Measurements from ENCODE around the gene GLI3. TPM values are rescaled to one million over a fixed set of nuclear protein-coding genes. Genes with fewer than 3 reads are reported as not detected.

Gene GLI3
- total and polyA plus RNA-seq, 10 donors: 0.17 to 9.2 (median 1.8) TPM

- no peak for TF ChIP-seq POLR2AphosphoS5 (IDR thresholded peaks at IDR 0.05)
- TF ChIP-seq CTCF (IDR thresholded peaks at IDR 0.05 in 8 of 11, conservative IDR thresholded peaks at IDR 0.05 in 3 of 11): no peak
- no peak for TF ChIP-seq POLR2A (IDR thresholded peaks at IDR 0.05)
- Histone ChIP-seq H3K36me3 (no peaks in the 10 kb centered on the region), H3K27ac (no peak overlapping the region), H3K4me3 (no peak overlapping the region), H3K9me3 (no peaks in the 10 kb centered on the region), H3K27me3 (replicated peaks in 1 of 7) (no peaks in the 10 kb centered on the region), H3K4me1 (no peaks in the 10 kb centered on the region)
- no peak for DNase-seq
- 75 to 86% (median 82%) methylated on average over 1 of the region's 1 CpG for WGBS, 5 donors
- intact Hi-C loops (cut with DNase I; ENCODE audit: low total_unique reads): no loop called here
Observed at GRCh38 chr7:42083284-42083683, 153.7 kb downstream of the GLI3 start.

- intact Hi-C loops (cut with DNase I; ENCODE audit: low total_unique reads): no loop called here
- Histone ChIP-seq H3K9me3 (no peaks in the 10 kb centered on the region), H3K27ac (no peak overlapping the region), H3K4me1 (no peaks in the 10 kb centered on the region), H3K27me3 (replicated peaks in 1 of 7) (no peaks in the 10 kb centered on the region), H3K36me3 (no peaks in the 10 kb centered on the region), H3K4me3 (no peak overlapping the region)
- DNase-seq: no peak
- WGBS, 5 donors: 78 to 86% (median 82%) methylated on average over 8 of the region's 8 CpGs
- TF ChIP-seq POLR2AphosphoS5 (IDR thresholded peaks at IDR 0.05) (no peak), CTCF (IDR thresholded peaks at IDR 0.05 in 8 of 11, conservative IDR thresholded peaks at IDR 0.05 in 3 of 11) (no peak), POLR2A (IDR thresholded peaks at IDR 0.05) (no peak)
Observed at GRCh38 chr7:42082144-42082543, 154.9 kb downstream of the GLI3 start.

DNA sequence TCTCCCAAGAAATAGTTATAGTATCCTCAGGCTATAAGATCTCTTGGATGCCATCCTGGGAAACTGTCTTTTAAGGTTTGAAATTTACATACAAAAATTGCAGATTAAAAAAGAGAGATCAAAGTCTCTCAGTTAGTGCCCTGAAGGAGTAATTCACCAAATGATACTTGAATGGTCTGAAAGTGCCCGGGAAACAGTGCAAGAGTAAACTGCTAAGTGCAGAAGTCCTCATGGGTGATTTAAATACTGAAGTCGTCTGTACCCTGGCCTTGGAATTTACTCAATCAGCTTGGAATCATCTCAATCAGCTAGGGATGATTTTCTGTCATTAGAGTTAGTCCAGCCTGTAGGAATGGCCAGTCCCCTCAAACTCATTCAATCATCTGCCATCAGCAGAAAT lies 155.3 kb downstream of the GLI3 start:
- 64 to 78% (median 75%) methylated on average over 2 of the region's 2 CpGs for WGBS, 5 donors
- H3K4me1 ChIP-seq: no peaks in the 10 kb centered on the region
- no peak overlapping the region for H3K27ac ChIP-seq
- TF ChIP-seq POLR2A (IDR thresholded peaks at IDR 0.05) (no peak), POLR2AphosphoS5 (IDR thresholded peaks at IDR 0.05) (no peak), CTCF (IDR thresholded peaks at IDR 0.05 in 8 of 11, conservative IDR thresholded peaks at IDR 0.05 in 3 of 11) (no peak)
- H3K27me3 ChIP-seq (replicated peaks in 1 of 7): no peaks in the 10 kb centered on the region
- intact Hi-C loops (cut with DNase I; ENCODE audit: low total_unique reads): no loop called here
- no peaks in the 10 kb centered on the region for H3K9me3 ChIP-seq
- no peak for DNase-seq
- H3K36me3 ChIP-seq: no peaks in the 10 kb centered on the region
- no peak overlapping the region for H3K4me3 ChIP-seq

DNA sequence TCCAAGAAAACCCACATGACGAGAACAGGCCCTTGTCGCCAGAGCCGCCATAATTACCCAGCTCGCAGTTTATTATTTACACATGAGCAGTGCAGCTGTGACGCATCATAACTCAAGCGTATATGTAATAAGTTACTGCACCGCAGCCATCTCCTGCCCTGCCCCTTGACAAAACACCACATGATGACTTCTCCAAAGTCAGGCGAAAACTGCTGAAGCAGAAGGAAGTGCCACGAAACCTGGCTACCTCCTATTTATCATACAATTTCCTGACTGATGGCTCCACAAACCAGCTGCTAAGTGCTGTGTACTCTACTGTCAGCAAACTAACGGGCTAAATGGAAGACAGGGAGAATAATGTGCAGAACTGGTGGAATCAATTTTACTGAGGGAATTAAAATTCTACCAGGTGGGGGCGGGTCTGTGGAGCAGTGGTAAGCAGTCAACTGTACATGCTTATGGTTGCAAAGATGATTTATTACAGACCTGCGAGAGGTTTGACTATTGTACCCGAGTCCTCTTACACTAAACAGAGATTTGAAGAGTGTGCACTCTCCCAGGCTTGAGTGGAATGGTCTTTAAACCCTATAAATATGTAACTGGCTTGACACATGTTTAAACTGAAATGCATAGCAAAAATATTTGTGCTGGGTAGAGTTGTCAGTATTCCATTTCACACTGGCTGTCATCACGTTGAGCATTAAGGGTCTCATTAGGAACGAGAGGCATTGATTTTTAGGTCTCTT lies 156.0 kb downstream of the GLI3 start:
- Histone ChIP-seq H3K4me3 (no peak overlapping the region), H3K4me1 (no peaks in the 10 kb centered on the region), H3K27ac (no peak overlapping the region), H3K9me3 (no peaks in the 10 kb centered on the region), H3K27me3 (replicated peaks in 1 of 7) (no peaks in the 10 kb centered on the region), H3K36me3 (no peaks in the 10 kb centered on the region)
- TF ChIP-seq CTCF (IDR thresholded peaks at IDR 0.05 in 8 of 11, conservative IDR thresholded peaks at IDR 0.05 in 3 of 11): no peak
- no peak for TF ChIP-seq POLR2A (IDR thresholded peaks at IDR 0.05)
- no peak for TF ChIP-seq POLR2AphosphoS5 (IDR thresholded peaks at IDR 0.05)
- DNase-seq: no peak
- 35 to 46% (median 40%) methylated on average over 15 of the region's 15 CpGs for WGBS, 5 donors
- intact Hi-C loops (cut with DNase I; ENCODE audit: low total_unique reads): no loop called here

Data from spleen (tissue), 11 donors.